Activated B cell treated with CpG ODN at 0.5 μM for 24 hours (primary cell): Measurements from ENCODE around the gene SSR2. TPM values are rescaled to one million over a fixed set of nuclear protein-coding genes. Genes with fewer than 3 reads are reported as not detected.

ENCODE experiments used
- ATAC-seq: fragments of 200-7000 bp; cut with Tn5 transposase; one replicate; pipeline ENCODE4 v1.10.0; 2021; ENCODE audit warnings: low read depth, mild to moderate bottlenecking, moderate library complexity
- CTCF ChIA-PET: fragments of 350-600 bp; sonication (Branson Sonifier 250); formaldehyde crosslinking; loops from one replicate; lab custom pipeline; 2021; ENCODE audit warnings: antibody characterized with exemption; lab: Charles Lee
- POLR2A ChIA-PET: fragments of 350-600 bp; sonication (Branson Sonifier 250); formaldehyde crosslinking; loops from one replicate; lab custom pipeline; 2021; ENCODE audit warnings: antibody characterized with exemption; lab: Charles Lee
- DNase-seq: peaks from one replicate; pipeline ENCODE4 v3.0.0; 2022
- H3K27ac Mint-ChIP-seq: one replicate; pipeline ENCODE4 v1.8.0; 2020; ENCODE audit warnings: mixed read lengths
- H3K27me3 Mint-ChIP-seq: one replicate; pipeline ENCODE4 v1.8.0; 2021; ENCODE audit warnings: mixed read lengths
- H3K36me3 Mint-ChIP-seq: one replicate; pipeline ENCODE4 v1.8.0; 2021; ENCODE audit warnings: low read depth, mixed read lengths
- H3K4me1 Mint-ChIP-seq: one replicate; pipeline ENCODE4 v1.8.0; 2021; ENCODE audit warnings: mixed read lengths
- H3K4me3 Mint-ChIP-seq: one replicate; pipeline ENCODE4 v1.8.0; 2020; ENCODE audit warnings: mild to moderate bottlenecking, mixed read lengths
- H3K9me3 Mint-ChIP-seq: one replicate; pipeline ENCODE4 v1.8.0; 2020; ENCODE audit warnings: mixed read lengths
- CTCF ChIP-seq: fragments of 200-600 bp; IDR thresholded peaks from one replicate; pipeline ENCODE4 v1.8.0; 2022; ENCODE audit warnings: antibody characterized with exemption, mild to moderate bottlenecking
- intact Hi-C: fragments of 100-400 bp; cut with micrococcal nuclease; formaldehyde crosslinking; loops from one replicate; pipeline ENCODE4 v1.15.1; 2024
- total RNA-seq: library from RNA; stranded (reverse); gene quantifications from 2 replicates; pipeline ENCODE4 v1.2.3, GENCODE V29; 2022

The SSR2 gene
- total RNA-seq = 136 and 146 TPM in 2 replicates

- intact Hi-C loops = loop anchor here (1.0 to 2.0 kb wide), 2 partner anchors 34 to 164 kb away; partner anchors contain the start of genes GON4L and LAMTOR2
- ChIA-PET CTCF (interaction anchor here (1.1 kb wide), 2 partner anchors 31 to 46 kb away, joined by 3 read pairs; no protein-coding TSS in a partner anchor), POLR2A (interaction anchor here (0.6 to 1.8 kb wide), 10 partner anchors 12 to 182 kb away, joined by 3 to 15 read pairs (median 4); partner anchors contain the start of genes ARHGEF2 and KHDC4)
- DNase-seq = peak; percentile 65
- Mint-ChIP-seq H3K9me3 (no peaks in the 10 kb centered on the region), H3K36me3 (peaks cover 39% of the 10 kb centered on the region), H3K27ac (peak within 1 kb of the TSS; percentile 93), H3K4me3 (peak within 1 kb of the TSS; percentile 98), H3K4me1 (peaks cover 22% of the 10 kb centered on the region), H3K27me3 (peaks cover 5% of the 10 kb centered on the region)
- peak; percentile 99 for ATAC-seq
- TF ChIP-seq CTCF = no peak
These were observed at the start of gene SSR2 for GRCh38 chr1:156020293-156021092. Gene SSR2 (minus strand): TSS chr1:156020951. CDS start chr1:156020167, 784 bp downstream.

- H3K9me3 Mint-ChIP-seq = no peaks in the 10 kb centered on the region
- intact Hi-C loops = no loop called here
- POLR2A ChIA-PET = no interaction called here
- H3K27me3 Mint-ChIP-seq = no peaks in the 10 kb centered on the region
- no peak for ATAC-seq
- H3K4me1 Mint-ChIP-seq = peaks cover 3% of the 10 kb centered on the region
- CTCF ChIA-PET = interaction anchor here (0.6 kb wide), 1 partner anchor 668 kb away, joined by 3 read pairs; no protein-coding TSS in a partner anchor
- no peaks in the 10 kb centered on the region for H3K36me3 Mint-ChIP-seq
- no peak for DNase-seq
- no peak overlapping the region for H3K27ac Mint-ChIP-seq
- TF ChIP-seq CTCF = no peak
- no peak overlapping the region for H3K4me3 Mint-ChIP-seq
These were observed 49.8 kb upstream of the SSR2 start for GRCh38 chr1:156070548-156070947.

GRCh38 chr1:156069490-156070455, 49.0 kb upstream of the SSR2 start:
- TF ChIP-seq CTCF = no peak
- no peak for DNase-seq
- ChIA-PET CTCF (interaction anchor here (0.6 kb wide), 1 partner anchor 668 kb away, joined by 3 read pairs; no protein-coding TSS in a partner anchor), POLR2A (no interaction called here)
- Mint-ChIP-seq H3K9me3 (no peaks in the 10 kb centered on the region), H3K27ac (no peak overlapping the region), H3K27me3 (no peaks in the 10 kb centered on the region), H3K4me1 (no peaks in the 10 kb centered on the region), H3K4me3 (no peak overlapping the region), H3K36me3 (no peaks in the 10 kb centered on the region)
- no peak for ATAC-seq
- intact Hi-C loops = no loop called here

GRCh38 chr1:156067262-156067661, 46.5 kb upstream of the SSR2 start:
- no peaks in the 10 kb centered on the region for H3K9me3 Mint-ChIP-seq
- CTCF ChIA-PET = interaction anchor here (1.0 to 1.5 kb wide), 4 partner anchors 10 to 129 kb away, joined by 3 to 9 read pairs (median 4); no protein-coding TSS in a partner anchor
- ATAC-seq = no peak

More at GRCh38 chr1:156067262-156067661, 46.5 kb upstream of the SSR2 start:
- H3K4me1 Mint-ChIP-seq = no peaks in the 10 kb centered on the region
- no peak for TF ChIP-seq CTCF
- POLR2A ChIA-PET = no interaction called here
- no peaks in the 10 kb centered on the region for H3K36me3 Mint-ChIP-seq
- H3K27me3 Mint-ChIP-seq = no peaks in the 10 kb centered on the region
- no peak overlapping the region for H3K27ac Mint-ChIP-seq
- H3K4me3 Mint-ChIP-seq = no peak overlapping the region
- no peak for DNase-seq
- intact Hi-C loops = no loop called here
